DOHH2 (cell line): ENCODE data around the gene TLR2.

Experiments used
- CTCF ChIP-seq: fragments of 200-600 bp; sonication (generic); IDR thresholded peaks from one replicate; pipeline ENCODE4 v1.5.1; 2014; ENCODE audit warnings: antibody characterized with exemption, mild to moderate bottlenecking, low read depth, low read length; ENCODE audit not compliant: poor library complexity, severe bottlenecking
- EZH2phosphoT487 ChIP-seq: fragments of 200-600 bp; sonication (generic); IDR thresholded peaks from 2 replicates; pipeline ENCODE4 v1.6.1; 2017; ENCODE audit warnings: borderline replicate concordance, mild to moderate bottlenecking, antibody characterized with exemption, low read length, moderate library complexity, mixed read lengths

GRCh38 chr4:153755186-153755585 is 71.1 kb downstream of the TLR2 start:
- TF ChIP-seq CTCF (no peak), EZH2phosphoT487 (no peak)
